NCI-H2227 (cell line): ENCODE data around the gene GALNT17.

Source experiments
- DNase-seq: peaks from one replicate; lab custom pipeline; 2025; ENCODE audit not compliant: unreplicated experiment; lab: John Stamatoyannopoulos, UW

Gene GALNT17

GRCh38 chr7:71278257-71278656, 146.3 kb downstream of the GALNT17 start:
- DNase-seq: no peak

DNA sequence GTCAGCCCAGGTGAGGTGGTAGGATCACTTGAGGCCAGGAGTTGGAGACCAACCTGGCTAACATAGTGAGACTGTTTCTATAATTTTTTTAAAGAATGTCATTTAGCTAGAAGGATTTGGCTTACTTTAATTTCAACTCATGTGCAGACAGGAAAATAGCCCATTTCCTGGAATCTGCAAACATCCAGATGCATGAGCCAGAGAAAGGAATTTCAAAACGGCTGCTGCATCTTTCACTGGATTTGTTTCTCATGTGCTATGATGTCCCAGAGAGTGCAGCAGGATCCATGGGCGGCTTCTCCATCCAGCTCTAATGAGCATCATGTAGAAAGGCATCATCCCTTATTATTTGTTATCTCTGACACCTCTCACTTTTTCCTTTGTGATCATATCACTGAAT, 149.3 kb downstream of the GALNT17 start:
- no peak for DNase-seq

- DNase-seq: no peak
Measured at GRCh38 chr7:71283802-71284201, 151.9 kb downstream of the GALNT17 start.

- DNase-seq: no peak
Measured at GRCh38 chr7:71285571-71286145, 153.7 kb downstream of the GALNT17 start.

- DNase-seq: no peak
Measured at GRCh38 chr7:71286336-71286735, 154.4 kb downstream of the GALNT17 start.

GRCh38 chr7:71286924-71287323, 155.0 kb downstream of the GALNT17 start:
- DNase-seq: no peak

GRCh38 chr7:71290452-71290851, 158.5 kb downstream of the GALNT17 start:
- no peak for DNase-seq

GRCh38 chr7:71298378-71298777, 166.4 kb downstream of the GALNT17 start:
- DNase-seq: no peak

- DNase-seq: no peak
Measured at GRCh38 chr7:71300086-71300485, 168.1 kb downstream of the GALNT17 start.

- no peak for DNase-seq
Measured at GRCh38 chr7:71300603-71301002, 168.7 kb downstream of the GALNT17 start.

GRCh38 chr7:71301167-71301566, 169.2 kb downstream of the GALNT17 start:
- DNase-seq: no peak

DNA sequence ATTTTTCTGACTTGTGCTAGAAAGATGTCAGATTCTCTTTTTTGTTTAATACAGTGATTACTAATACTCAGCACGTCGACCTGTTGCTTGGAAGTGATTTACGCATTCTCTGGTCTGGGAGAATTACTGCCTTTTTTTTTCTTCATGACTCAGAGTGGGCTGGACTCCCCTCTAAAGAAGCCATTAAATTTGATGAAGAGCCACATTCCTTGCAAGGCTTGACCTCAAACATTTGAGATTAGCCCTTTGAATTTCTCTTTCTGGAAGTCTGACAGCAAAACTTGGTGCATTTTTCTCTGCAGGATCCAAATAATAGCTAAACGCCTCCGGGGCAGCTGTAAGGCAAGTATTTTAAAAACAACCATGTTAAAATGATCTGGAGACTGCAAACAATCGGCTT, 171.6 kb downstream of the GALNT17 start:
- no peak for DNase-seq

GRCh38 chr7:71308096-71308495, 176.2 kb downstream of the GALNT17 start:
- no peak for DNase-seq

GRCh38 chr7:71311576-71311975, 179.6 kb downstream of the GALNT17 start:
- DNase-seq: no peak

DNA sequence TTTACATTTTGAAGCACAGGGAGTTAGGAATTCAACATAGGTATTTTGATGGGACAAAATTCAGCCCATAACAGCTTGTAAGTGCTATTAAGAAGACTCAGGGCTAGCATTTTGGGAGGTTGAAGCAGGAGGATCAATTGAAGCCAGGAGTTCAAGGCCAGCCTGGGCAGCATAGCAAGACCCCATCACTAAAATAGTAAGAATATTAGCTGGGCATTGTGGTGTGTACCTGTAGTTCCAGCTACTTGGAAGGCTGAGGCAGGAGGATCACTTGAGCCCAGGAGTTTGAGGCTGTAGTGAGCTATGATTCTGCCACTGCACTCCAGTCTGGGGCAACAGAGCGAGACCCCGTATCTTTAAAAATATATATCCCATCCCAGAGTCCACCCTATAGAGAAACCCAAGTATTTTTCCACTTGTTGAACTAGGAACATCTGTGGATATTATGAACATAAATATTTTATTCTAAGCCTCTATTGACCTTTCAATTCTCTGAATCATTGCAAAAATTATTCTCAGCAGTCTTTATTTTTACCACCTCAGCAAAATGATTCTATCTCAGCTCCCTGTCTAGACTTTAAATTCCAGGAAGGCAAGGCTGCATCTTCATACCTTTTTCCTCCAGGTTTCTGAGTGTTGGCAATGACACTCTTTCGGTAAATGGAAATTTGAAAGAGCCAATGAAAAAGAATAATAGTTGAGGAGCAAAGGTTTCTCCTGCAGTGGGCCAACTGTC, 181.0 kb downstream of the GALNT17 start:
- no peak for DNase-seq

DNA sequence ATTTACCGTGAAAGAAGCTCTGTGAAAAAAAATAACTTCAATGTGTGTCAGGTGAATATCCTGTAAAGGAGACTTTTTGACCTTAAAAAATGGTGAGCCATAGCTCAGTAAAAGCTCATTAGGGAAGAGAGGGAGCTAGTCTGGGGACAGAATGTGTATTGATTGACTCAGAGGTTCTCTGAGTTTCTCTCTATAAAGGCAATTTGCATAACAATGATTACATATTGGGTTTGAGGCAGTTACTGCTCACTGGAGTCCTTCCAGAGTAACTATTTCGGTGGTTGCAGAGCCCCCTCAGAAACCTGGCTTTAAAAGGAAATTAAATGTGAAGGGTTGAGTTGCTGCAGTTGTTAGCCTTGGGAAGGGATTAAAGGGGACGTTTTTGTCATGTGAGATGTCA, 181.6 kb downstream of the GALNT17 start:
- no peak for DNase-seq

GRCh38 chr7:71320916-71321315, 189.0 kb downstream of the GALNT17 start:
- DNase-seq: no peak

- no peak for DNase-seq
Measured at GRCh38 chr7:71322201-71322600, 190.3 kb downstream of the GALNT17 start.

DNA sequence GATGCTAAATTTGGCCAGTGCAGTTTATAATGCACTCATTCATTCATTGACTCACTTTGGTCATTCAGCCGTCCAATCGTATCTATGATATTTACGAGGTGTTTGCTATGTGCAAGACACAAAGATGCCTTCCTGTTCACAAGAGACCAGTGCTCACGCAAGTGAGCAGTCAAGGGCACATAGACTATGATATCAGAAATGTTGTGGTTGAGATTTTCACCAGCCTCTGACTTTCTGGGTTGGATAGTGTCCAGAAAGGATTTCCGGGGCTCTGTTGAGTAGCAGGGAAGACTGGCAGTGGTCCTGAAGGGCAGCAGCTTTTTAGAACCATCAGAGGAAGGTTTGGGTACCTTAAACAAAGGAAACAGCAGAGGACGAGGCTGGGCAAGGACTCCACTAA, 191.8 kb downstream of the GALNT17 start:
- no peak for DNase-seq

- no peak for DNase-seq
Measured at GRCh38 chr7:71325151-71325550, 193.2 kb downstream of the GALNT17 start.

- no peak for DNase-seq
Measured at GRCh38 chr7:71326595-71326994, 194.7 kb downstream of the GALNT17 start.

DNA sequence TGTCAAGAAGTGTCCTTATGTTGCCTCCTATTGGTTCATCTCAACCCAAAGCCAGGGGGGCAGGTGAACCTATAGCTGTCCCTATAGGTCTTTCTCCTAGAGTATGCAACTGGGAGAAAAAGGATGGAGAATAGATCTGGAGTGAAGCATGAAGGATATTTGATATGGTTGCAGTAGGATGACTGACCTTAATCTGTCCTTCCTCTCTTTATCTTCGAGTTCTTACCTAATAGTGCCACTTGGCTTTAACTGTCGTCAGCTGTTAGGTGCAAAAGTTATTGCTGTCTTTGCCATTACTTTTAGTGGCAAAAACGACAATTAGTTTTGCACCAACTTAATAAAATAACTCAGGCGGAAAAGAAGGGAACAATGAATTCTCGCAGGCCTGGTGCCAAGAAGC, 196.0 kb downstream of the GALNT17 start:
- DNase-seq: no peak
